Mammary microvascular endothelial cell (primary cell): ENCODE results near the gene MAP3K21. TPM values are rescaled to one million over a fixed set of nuclear protein-coding genes. Genes with fewer than 3 reads are reported as not detected.

ENCODE experiments used
- total RNA-seq: library from RNA; depleted of rRNA; stranded (reverse); fragments of >200 nt; gene quantifications from 2 replicates; pipeline ENCODE4 v1.2.3, GENCODE V29; 2015

MAP3K21 gene
- total RNA-seq = 0.39 and 0.60 TPM in 2 replicates

DNA sequence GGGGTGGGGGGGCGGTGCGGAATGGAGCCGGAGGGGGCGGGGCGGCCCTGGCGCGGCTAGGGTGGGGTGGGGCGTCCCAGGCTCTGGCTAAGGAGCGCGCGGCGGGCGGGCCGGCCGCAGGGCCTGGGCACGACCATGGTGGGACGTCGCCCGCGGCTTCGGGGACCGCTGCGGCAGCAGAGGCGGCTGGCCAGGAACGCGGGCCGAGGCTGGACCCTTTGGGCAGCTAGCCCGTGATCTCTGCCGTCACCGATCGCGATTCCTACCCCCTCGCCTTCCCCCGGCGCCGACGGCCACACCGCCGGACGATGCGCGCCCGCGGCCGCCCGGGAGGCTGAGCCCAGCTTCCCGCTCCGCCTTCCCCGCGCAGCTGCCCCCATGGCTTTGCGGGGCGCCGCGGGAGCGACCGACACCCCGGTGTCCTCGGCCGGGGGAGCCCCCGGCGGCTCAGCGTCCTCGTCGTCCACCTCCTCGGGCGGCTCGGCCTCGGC, at the start of gene MAP3K21:
Gene MAP3K21, plus strand, starts transcription at position 74 of the 491 bp plus-strand sequence. Its CDS starts 305 bp downstream, at position 379.

GRCh38 chr1:233295237-233295974, 32.1 kb upstream of the MAP3K21 start, which contains the start of gene PCNX2:
TSS of gene PCNX2 (minus strand) at chr1:233295725. CDS start at chr1:233295478, 247 bp downstream.

Other genes with a start within 250 kb of the MAP3K21 start
- 2.3 and 3.9 TPM in 2 replicates for gene PCNX2, start 32.0 kb upstream of the MAP3K21 start, total RNA-seq